Colon (tissue), 2 donors: ENCODE results near the gene AOAH.

Experiments used
- FAIRE-seq: peaks from 2 replicates; lab custom pipeline; 2012; peaks lifted over from hg19 to GRCh38; lab: Jason Lieb, UNC
- donor health status: control.
- donor health status: control.

AOAH gene

GRCh38 chr7:36629351-36629750 lies 94.9 kb downstream of the AOAH start:
- FAIRE-seq, result no peak

GRCh38 chr7:36627836-36628235 lies 96.5 kb downstream of the AOAH start:
- FAIRE-seq, result no peak

- no peak for FAIRE-seq
Measured at GRCh38 chr7:36626111-36626510, 98.2 kb downstream of the AOAH start.

- no peak for FAIRE-seq
Measured at GRCh38 chr7:36625247-36625646, 99.0 kb downstream of the AOAH start.

DNA sequence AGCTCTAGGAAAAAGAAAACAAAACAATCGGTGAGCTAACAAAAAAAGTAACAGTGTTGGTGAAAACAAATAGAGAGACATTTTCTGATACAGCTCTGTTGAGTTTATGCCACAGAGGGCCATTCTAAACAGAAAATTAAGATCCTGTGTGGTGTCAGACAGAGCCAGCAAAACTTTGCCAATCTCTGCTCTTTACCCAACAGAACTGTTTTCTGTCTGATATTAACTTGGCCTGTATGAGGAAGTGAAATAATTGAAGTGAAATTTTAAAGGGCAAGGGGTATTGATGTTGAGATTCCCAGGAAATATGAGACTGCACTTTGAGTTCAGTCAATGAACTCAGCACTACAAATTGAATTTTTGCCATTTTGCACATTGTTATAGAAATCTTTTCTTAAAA lies 101.0 kb downstream of the AOAH start:
- no peak for FAIRE-seq

DNA sequence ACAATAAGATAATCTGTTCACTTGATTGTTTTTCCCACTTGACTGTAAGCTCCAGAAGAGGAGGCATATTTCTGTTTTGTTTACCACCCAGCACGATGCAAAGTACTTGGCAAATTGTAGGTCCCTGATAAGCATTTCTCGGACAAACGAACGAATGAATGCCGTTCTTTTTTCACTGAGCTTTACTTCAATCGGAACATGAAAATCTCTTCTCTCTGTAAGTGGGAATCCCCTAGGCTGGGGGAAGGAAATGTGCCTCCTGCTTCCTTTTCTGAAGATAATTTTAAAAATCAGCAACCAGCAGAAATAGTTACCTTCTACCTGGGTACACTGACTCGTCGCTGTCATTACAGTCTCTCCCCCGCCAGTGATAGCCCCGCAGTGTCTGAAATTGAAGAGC lies 102.9 kb downstream of the AOAH start:
- FAIRE-seq, result no peak

DNA sequence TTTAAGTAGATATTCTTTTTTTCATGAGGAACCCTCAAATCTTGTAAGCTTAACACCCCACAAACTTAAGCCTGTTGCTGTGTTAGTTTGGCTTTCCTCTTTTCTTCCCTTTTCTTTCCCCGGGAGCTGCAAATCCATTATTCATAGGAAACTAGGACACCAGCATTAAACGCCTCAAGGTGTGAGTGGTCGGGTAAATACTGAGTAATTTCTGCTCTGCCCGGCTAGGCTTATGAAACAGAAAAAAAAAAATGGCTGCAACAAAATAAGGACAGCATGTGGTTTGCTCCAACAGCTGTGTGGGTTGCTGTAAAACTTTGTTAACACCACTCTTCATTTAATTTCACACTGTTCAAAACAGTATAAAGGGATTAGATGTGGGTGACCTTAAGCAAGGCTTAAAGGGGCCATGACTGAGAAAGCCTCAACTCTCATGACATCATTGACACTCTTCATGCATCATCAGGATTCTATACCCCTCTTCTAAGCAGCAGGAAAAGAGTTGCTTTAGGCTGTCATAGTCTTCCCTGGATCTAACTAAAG lies 104.1 kb downstream of the AOAH start:
- no peak for FAIRE-seq

- FAIRE-seq, result no peak
Measured at GRCh38 chr7:36617408-36617807, 106.9 kb downstream of the AOAH start.

DNA sequence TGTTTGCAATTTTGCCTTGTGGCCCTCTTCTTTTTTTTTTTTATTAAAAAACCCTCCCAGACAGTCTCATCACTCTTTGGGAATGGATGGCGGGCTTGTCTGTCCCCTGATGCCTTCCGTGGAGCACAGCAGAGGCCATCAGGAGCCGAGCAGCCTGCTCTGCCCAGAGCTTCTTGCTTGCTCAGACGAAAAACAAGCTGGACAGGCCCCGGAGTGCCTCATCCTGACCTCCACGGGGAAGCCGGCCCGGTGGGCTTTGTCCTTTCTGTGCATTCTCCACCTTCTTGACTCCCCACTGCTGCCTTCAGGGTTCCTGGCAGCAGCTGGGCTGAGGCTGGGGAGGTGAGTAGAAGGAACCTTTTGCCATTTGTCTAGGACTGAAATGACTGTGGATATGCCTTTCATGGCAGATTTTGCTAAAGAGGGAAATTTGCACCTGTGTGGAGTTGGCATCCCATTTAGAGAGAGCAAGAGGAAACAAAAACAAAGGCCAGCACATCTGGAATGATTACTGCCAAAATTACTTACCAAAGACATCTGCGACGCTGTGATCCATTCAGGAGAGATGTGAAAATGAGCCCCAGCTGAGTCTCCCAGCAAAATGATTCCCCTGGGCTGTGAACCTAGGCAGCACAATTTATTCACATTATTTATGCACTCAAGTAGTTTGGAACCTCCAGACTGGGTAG lies 108.3 kb downstream of the AOAH start:
- no peak for FAIRE-seq

DNA sequence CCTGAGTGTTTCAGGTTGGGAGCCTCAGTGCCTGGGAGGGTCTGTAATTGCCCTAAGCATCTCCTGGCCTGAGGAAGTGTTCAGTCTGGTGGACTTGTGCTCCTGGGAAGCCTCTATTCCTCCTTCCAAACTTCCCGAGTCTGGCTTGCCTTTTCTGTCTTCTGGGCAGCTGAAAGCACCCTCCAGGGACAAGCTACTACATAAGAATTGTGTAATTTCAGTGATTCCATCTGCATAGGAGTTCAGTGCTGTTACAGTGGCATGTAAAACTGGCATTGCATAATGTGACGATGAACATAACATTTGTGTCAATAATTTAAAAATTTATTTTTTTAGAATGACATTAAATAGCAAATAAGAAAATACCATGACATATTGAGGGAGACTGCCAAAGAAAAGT lies 109.3 kb downstream of the AOAH start:
- FAIRE-seq, result no peak

GRCh38 chr7:36613031-36613614 lies 111.2 kb downstream of the AOAH start:
- no peak for FAIRE-seq

GRCh38 chr7:36611703-36612102 lies 112.6 kb downstream of the AOAH start:
- FAIRE-seq, result no peak

DNA sequence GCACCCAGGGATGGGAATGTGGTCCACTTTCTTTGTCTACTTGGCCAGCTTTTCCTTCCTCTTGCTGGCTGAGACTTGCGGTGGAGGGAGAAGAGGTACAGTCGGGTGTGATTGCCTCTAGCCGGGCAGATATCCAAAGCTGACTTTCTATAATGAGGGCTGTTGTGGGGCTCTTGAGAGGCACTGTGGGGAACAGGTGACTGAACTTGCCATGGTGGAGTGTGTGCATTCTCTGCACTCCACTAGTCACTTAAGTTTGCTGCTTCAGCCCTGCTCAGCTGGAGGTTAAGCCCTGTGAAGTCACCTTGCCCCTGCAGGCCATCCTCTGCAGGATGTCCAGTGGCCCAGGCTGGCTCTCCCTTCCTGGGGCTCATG lies 116.6 kb downstream of the AOAH start:
- FAIRE-seq, result no peak

DNA sequence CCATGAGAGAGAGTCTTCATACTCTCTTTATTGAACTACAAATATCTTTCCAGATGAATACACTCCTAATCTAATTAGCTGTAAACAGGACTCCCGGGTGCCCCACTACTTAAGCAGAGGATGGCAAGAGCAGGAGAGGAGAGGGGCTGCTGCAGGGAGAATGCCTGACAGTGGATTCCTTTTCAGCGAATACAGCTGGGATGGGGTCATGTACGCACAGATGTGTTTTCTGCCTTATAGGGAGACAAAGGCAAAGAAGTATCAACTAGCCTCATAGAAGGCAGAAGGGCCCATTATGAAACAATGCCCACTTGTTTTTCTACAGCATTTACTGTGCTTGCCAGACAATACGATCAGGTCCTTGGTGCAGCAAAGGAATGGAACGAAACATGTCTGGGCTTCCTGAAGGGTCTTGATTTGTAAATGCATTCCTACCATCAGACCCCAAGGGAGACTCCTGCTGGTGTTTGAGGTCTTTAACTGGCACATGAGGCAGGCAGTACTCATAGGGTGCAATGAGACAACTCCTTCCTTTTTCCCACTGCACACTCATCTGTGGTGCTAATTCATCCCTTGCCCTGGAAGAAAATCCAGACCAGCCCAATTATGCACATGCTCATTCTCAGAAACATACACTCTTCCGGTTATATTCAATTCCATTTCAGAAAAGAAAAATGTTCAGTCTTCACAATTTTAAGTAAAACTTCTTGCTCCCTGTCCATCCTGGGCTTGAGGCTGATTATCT lies 117.1 kb downstream of the AOAH start:
- no peak for FAIRE-seq

GRCh38 chr7:36606153-36606975 lies 117.9 kb downstream of the AOAH start:
- FAIRE-seq, result no peak

GRCh38 chr7:36605261-36606051 lies 118.8 kb downstream of the AOAH start:
- FAIRE-seq, result no peak

DNA sequence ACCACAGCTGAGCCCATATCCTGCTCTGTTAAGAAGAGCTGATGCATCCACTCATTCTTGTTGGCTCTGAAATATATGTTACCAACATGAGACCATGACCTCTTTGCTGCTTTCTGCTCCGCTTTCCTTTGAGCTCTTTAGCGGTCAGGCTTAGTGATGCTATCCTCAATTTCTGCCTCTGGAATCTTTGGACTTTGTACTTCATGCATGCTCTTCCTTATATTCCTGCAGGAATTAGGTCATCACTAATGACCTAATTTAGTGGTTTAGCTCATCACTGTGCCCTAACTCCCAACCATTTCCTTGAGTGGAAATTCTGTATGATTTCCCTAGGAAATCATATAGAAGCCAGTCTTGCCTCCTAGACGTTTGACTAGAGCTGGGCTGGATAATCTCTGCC lies 119.5 kb downstream of the AOAH start:
- FAIRE-seq, result no peak

- FAIRE-seq, result no peak
Measured at GRCh38 chr7:36602934-36603887, 121.1 kb downstream of the AOAH start.

GRCh38 chr7:36602511-36602910 lies 121.8 kb downstream of the AOAH start:
- FAIRE-seq, result no peak

DNA sequence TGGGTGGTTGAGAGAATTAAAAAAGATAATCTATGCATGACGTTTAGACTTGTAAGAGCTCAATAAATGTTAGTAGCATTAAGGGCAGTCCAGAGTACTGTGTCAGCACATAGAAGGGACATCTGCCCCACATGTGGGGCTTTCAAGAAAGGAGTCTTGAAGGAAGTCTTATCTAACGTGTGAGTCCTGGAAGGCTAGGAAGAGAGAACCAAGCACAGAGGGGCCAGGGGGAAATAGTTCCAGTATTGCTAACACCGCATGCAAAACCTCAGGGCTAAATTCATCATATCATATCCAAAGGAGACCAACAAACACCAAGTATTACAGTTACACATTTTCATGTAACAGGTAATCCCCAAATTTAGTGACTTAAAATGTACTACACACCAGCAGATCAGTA lies 122.7 kb downstream of the AOAH start:
- no peak for FAIRE-seq
